Adrenal gland (tissue), 12 donors: Measurements from ENCODE around the gene APLP2. TPM values are rescaled to one million over a fixed set of nuclear protein-coding genes. Genes with fewer than 3 reads are reported as not detected.

Experiments
- polyA plus RNA-seq, 3 donors: library from polyadenylated mRNA; stranded (reverse); fragments of 200-250 nt in 2 of 3; fragments of 350-450 nt in 1 of 3; fragmentation: Illumina TruSeq in 1 of 3; extraction: RNeasy Lipid Tissue Mini Kit (QIAGEN cat#74804) in 1 of 3; gene quantifications; one replicate each; pipeline ENCODE4 v1.2.3, GENCODE V29; 2013 to 2014
- small RNA-seq, 2 donors: library from RNA; depleted of rRNA; stranded (forward); fragments of <200 nt; gene quantifications; one replicate each; pipeline ENCODE3, GENCODE V24; 2016
- total RNA-seq, 9 donors: library from RNA; depleted of rRNA in 4 of 9; stranded (reverse); fragments of >200 nt in 4 of 9; fragments of 120-200 nt in 1 of 9; fragmentation: NEBNext Ultra II Directional in 1 of 9; extraction: Animal tissue kit (Norgen Biotek cat#: 25700) in 1 of 9; gene quantifications; one replicate each; pipeline versions ENCODE4 v1.1.0 to v1.2.4, GENCODE V29; 2013 to 2023
- donor health status: healthy with polysubstance abuse.
- donor health status: Bipolar disorder and iron deficiency.
- donor health status: DM: yes; HTN: yes; CAD: no.
- donor health status: DM: no; HTN: no; CAD: no.
- donor health status: DM: no; HTN: no; CAD: no.
- donor health status: DM: yes; HTN: yes; CAD: no.

APLP2 gene
- total and polyA plus RNA-seq, 12 donors = 85.0 to 374 (median 273) TPM

Small RNA genes lying within 50 kb of the gene (small RNA-seq; reads per million reads assigned to genes)
- gene RF00015 = 0 reads per million in 2 donors
- 0 reads per million in 2 donors for gene RPL34P21

Other genes with a start within 250 kb of the APLP2 start
- 10 to 100 TPM; 12.2 to 30.2 (median 21.7) TPM for gene NFRKB, start 174.3 kb upstream of the APLP2 start, total RNA-seq
- 10 to 100 TPM in 2 of 3 donors, 1 to 10 TPM in 1; 8.7 to 15.1 (median 11.1) TPM for gene NFRKB, start 174.3 kb upstream of the APLP2 start, polyA plus RNA-seq
- 10 to 100 TPM in 1 of 9 donors, 1 to 10 TPM in 8; 4.6 to 10.1 (median 7.7) TPM for gene PRDM10, start 67.1 kb upstream of the APLP2 start, total RNA-seq
- 1 to 10 TPM; 2.3 to 4.0 (median 3.8) TPM for gene PRDM10, start 67.1 kb upstream of the APLP2 start, polyA plus RNA-seq
- 10 to 100 TPM in 5 of 9 donors, 1 to 10 TPM in 3, under 1 TPM in 1; 0.17 to 41.0 (median 11.4) TPM for gene ST14, start 89.9 kb downstream of the APLP2 start, total RNA-seq
- 10 to 100 TPM in 1 of 3 donors, 1 to 10 TPM in 2; 3.0 to 13.4 (median 3.4) TPM for gene ST14, start 89.9 kb downstream of the APLP2 start, polyA plus RNA-seq
- gene ZBTB44, start 245.0 kb downstream of the APLP2 start, total RNA-seq = 10 to 100 TPM; 25.5 to 94.3 (median 49.3) TPM
- gene ZBTB44, start 245.0 kb downstream of the APLP2 start, polyA plus RNA-seq = 10 to 100 TPM; 10.1 to 18.7 (median 15.8) TPM